Body of pancreas (tissue), 4 donors: ENCODE measurements around the gene AGAP6.
"Not testable (repeated sequence)": the region's sequence is repeated elsewhere in the genome, so short reads cannot be mapped to it uniquely, and the experiment has no call there.

ENCODE experiments used
- CTCF ChIP-seq, 7 experiments: fragments of 450-650 bp in 4 of 7; fragments of 200-600 bp in 3 of 7; sonication (generic) in 3 of 7; IDR thresholded peaks; one replicate each; pipeline ENCODE4 v1.5.1; 2016 to 2019; ENCODE audit warnings: antibody characterized with exemption in 7 of 7
- POLR2A ChIP-seq, 3 donors: fragments of 450-650 bp; IDR thresholded peaks; one replicate each; pipeline ENCODE4 v1.6.1; 2016; ENCODE audit warnings: antibody characterized with exemption in 3 of 3, mild to moderate bottlenecking in 2 of 3

DNA sequence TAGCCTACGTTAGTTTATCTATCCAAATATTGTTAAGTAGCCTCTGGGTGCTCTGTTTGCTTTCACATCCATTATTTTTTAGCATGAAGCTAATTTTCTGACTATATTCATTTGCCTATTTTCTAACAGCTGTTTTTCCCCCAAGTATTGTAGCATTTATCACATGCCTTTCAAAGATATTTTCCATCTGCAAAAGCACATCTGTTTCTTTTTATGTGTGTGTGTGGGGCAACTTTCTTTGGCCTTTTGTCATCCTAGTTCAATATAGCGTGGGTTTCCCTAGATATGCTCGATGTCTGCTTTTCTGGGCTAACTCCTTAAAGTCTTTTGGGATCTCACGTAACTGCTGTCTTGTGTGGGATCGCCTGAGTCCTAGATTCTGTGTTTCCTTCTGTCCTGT, 7.1 kb downstream of the AGAP6 start:
- not testable (repeated sequence) for TF ChIP-seq POLR2A, CTCF (IDR thresholded peaks at IDR 0.05)
